ENCODE measurements around the gene DOCK3.
"Not testable (repeated sequence)": the region's sequence is repeated elsewhere in the genome, so short reads cannot be mapped to it uniquely, and the experiment has no call there.

The DOCK3 gene

DNA sequence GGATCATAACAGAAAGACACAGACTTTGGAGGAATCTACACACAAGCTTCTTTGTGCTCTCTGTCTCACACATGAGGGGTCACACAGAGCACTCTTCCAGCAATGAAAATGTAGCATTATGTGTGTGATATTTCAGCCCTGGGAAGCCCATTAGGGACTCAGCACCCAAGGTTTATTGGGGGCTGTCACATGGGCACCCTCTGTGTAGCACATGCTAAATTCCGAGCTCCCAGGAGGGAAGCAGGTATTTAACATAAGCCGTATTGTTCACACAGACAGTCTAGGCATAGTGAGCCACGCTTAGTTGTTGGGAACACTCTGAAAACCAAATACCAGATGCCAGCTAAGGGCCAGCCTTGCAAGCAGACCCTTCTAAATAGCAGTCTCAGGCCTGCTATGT, 448.8 kb downstream of the DOCK3 start:
- no peak for DNase-seq

GRCh38 chr3:51131607-51132006, 456.9 kb downstream of the DOCK3 start:
- not testable (repeated sequence) for DNase-seq

DNA sequence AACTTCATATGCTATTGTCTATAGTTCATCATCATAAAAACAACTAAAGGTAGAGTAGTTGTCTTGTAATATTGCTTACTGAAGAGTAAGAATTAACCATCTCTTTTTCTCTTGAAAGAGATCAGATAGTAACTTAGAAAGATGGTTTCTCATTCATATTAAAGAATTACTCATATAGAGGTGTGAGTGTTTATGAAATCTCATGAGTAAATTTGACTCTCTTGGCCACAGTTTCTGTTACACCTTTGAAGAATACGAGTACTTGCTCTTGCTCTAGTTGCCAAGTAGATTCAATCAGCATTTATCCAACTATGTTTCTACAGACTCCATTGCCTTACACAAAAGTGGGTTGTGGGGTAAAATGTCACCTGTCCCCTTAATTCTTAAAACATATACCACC, 463.0 kb downstream of the DOCK3 start:
- DNase-seq: no peak

GRCh38 chr3:51139616-51140015, 464.9 kb downstream of the DOCK3 start:
- no peak for DNase-seq

- no peak for DNase-seq
These were observed 466.8 kb downstream of the DOCK3 start for GRCh38 chr3:51141573-51141972.

- DNase-seq: no peak
These were observed 471.3 kb downstream of the DOCK3 start for GRCh38 chr3:51145811-51146585.

DNA sequence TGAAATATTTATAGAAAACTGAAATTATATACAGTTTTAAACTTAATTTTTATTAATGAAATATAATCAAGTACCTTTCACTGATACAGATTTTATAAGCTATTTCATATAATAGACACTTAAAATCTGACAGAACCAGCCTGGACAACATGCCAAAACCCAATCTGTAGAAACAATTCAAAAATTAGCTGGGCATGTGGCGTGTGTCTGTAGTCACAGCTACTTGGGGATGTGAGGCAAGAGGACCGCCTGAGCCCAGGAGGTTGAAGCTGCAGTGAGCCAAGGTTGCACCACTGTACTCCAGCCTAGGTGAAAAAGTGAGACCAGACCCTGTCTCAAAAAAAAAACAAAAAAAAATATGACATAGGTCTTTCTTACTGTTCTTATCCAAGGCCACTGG, 472.1 kb downstream of the DOCK3 start:
- DNase-seq: no peak

DNA sequence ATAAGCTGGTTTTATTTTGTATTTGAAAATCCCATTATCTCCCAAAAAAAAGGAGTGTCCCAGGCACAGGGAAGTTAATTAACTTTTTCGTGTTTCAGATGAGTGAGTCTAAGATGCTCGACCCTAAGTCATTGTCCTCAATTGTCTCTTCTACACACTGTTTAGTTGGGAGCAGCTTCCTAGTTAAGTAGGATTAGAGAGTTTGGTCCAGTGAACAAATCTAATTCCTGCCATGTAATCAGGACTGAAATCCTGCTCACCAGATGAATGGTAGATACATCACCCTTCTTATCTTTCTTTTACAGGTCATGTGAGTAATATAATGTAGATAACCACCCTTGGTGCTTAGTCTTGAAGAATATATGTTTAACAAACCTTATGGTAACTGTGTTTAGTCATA, 481.4 kb downstream of the DOCK3 start:
- no peak for DNase-seq

- DNase-seq: no peak
These were observed 488.3 kb downstream of the DOCK3 start for GRCh38 chr3:51163051-51163450.

GRCh38 chr3:51173518-51174271, 499.0 kb downstream of the DOCK3 start:
- no peak for DNase-seq

DNA sequence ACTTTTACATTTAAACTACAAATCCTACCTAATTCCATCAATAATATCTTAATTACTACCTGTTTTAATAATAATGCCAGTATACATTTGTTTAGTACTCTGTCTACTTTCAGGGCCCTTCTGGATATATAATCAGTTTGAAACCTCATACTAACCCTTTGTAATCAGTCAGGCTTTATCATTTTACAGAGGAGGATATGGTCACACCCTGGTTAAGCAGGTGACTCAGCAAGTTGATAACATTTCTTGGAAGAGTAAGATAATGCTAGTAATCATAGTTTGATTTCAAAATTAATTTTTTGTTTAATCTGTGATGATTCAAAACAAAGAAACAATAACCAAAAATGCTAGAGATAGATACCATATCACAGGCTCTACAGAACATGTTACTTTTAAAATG, 502.2 kb downstream of the DOCK3 start:
- no peak for DNase-seq

DNA sequence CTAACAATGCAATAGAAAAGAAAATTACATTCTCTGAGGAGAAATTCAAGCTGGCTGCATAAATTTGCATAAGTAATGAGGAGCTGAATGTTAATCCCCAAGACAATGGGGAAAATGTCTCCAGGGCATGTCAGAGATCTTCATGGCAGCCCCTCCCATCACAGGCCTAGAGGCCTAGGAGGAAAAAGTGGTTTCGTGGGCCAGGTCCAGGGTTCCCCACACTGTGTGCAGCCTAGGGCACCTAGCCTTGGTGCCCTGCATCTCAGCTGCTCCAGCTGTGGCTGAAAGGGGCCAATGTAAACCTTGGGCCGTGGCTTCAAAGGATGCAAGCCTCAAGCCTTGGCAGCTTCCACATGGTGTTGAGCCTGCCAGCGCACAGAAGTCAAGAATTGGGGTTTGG, 511.7 kb downstream of the DOCK3 start:
- DNase-seq: not testable (repeated sequence)

- DNase-seq: no peak
These were observed 515.5 kb downstream of the DOCK3 start for GRCh38 chr3:51190199-51190598.

DNA sequence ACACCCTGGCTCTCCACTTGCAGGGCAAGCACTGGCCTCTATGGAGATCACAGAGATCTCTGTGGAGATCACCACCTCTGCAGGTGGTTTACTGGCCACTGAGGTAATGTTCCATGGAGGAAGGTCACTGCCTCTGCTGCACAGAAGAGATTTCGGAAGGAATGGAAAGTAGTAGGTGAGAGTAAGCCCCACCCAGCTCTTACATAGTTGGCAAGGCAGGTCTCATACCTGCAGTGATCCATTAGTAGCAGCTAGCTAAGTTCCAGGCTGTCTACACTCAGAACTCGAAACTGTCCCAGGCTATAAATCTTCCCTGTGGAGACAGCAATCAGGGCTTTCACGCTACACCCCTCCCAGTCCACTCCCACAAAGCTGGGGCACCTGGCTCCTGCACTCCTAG, 516.1 kb downstream of the DOCK3 start:
- no peak for DNase-seq

GRCh38 chr3:51191768-51192167, 517.0 kb downstream of the DOCK3 start:
- DNase-seq: no peak

DNA sequence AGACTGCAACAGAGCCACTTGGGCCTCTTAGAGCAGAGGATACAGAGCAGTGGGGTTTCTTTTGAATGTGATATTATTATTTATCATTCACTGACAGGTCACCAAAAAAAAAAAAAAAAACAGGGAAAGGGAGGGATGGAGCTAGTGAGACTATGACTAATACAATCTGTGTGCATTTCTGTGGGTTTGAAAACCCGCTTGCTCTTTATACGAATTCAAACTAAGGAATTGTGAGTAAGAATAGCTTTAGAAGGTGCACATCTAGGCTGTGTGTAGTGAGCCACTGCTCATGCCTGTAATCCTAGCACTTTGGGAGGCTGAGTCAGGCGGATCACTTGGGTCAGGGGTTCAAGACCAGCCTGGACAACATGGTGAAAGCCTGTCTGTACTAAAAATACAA, 523.8 kb downstream of the DOCK3 start:
- no peak for DNase-seq

DNA sequence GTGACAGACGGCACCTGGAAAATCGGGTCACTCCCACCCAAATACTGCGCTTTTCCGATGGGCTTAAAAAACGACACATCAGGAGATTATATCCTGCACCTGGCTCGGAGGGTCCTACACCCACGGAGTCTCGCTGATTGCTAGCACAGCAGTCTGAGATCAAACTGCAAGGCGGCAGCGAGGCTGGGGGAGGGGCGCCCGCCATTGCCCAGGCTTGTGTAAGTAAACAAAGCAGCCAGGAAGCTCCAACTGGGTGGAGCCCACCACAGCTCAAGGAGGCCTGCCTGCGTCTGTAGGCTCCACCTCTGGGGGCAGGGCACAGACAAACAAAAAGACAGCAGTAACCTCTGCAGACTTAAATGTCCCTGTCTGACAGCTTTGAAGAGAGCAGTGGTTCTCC, 524.6 kb downstream of the DOCK3 start:
- DNase-seq: not testable (repeated sequence)

- DNase-seq: no peak
These were observed 541.6 kb downstream of the DOCK3 start for GRCh38 chr3:51216291-51216690.

DNA sequence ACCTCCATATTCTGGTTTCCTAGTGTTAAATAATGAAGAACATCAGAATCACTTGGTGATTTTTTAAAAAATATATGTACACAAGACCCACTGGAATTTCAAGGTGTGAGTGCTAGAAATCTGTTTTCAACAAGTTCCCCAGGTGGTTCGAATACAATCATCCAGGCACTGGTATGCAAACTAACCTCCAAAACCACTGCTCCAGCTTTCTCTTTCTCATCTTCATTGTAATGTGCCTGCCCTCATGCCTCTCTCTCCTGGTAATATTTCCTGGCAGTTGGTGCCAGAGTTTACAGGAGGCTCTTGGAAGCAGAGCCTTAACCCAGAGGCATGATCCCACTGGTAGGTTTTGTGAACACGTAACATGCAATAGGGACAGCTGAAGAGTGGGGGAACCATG, 547.2 kb downstream of the DOCK3 start:
- DNase-seq: no peak

GRCh38 chr3:51224283-51224682, 549.6 kb downstream of the DOCK3 start:
- DNase-seq: no peak

DNA sequence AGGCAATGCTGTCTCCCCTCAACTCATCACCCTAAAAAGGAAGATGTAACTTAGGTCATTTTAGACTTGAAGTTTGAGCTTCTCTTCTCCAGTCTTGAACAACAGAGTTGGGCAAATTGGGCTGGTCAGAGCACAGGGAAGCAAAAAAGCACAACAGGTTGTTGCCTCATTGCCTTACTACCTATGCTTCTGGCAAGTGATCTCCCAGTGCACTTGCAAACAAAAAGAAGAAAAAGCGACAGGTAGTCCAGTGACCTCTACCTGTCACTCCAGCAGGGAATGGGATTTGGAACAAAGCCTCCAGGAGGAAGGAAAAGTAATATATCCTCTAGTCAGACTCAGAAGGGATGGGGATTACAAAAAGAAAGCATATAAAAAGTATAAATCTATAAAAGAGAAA, 550.1 kb downstream of the DOCK3 start:
- DNase-seq: no peak

DNA sequence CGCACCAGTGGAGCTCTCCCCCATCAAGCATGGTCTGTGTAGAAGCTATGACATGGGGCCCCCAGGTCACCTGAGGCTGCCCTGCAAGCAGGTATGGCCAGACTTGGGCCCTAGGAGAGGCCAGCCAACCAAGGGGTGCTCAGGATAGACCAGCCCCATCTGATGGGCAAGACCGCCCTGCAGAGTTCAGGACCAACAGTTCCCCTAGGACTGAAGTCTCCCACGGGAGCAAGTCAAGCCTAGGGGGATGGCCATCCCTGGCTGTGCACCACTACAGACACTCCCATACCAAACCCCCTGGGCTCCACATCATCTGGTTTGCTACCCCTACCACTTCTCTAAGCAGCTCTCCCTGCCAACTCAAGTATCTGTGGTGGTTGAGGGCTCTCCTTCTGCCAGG, 568.2 kb downstream of the DOCK3 start:
- DNase-seq: no peak

DNA sequence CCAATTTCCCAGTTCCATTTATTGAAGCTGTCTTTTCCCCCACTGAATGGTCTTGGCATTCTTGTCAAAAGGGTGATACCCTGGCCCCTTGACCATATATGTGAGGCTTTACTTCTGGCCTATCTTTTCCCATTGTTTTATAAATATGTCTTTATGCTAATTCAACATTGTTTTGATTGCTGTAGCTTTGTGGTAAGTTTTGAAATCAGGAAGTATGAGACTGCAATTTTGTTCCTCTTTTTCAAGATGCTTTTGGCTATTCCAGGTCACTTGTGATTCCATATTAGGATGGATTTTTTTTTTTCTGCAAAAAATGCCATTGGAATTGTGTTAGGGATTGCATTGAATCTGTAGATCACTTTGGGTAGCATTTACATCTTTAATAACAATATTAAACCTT, 569.2 kb downstream of the DOCK3 start:
- DNase-seq: no peak

GRCh38 chr3:51245867-51246266, 571.1 kb downstream of the DOCK3 start:
- DNase-seq: no peak

DNA sequence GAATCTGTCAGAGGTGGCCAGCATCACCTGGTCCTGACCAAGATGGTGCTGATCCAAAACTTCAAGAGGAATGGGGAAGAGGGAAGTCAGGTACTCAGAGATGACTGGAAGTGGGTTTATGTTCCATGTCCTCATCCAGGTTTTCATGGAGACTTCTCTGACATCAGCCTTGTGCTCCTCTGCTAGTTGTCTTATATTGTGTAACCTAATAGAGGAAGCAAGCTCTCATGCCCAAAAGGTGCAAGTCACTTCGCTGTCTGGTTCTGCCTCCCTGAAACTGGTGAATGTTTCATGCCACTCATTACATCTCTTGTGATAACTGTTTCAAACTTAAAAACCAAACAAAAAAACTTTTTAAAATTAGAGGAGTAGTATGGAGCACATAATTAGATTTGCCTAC, 583.1 kb downstream of the DOCK3 start:
- DNase-seq: no peak
